Activated B cell treated with CpG ODN at 0.5 μM for 24 hours (primary cell): ENCODE measurements around the gene F13A1. TPM values are rescaled to one million over a fixed set of nuclear protein-coding genes. Genes with fewer than 3 reads are reported as not detected.
A peak's percentile ranks its signal among the peaks of the same experiment; 100 is the strongest.

Experiments used
- ATAC-seq: fragments of 200-7000 bp; cut with Tn5 transposase; one replicate; pipeline ENCODE4 v1.10.0; 2021; ENCODE audit warnings: low read depth, mild to moderate bottlenecking, moderate library complexity
- CTCF ChIA-PET: fragments of 350-600 bp; sonication (Branson Sonifier 250); formaldehyde crosslinking; loops from one replicate; lab custom pipeline; 2021; ENCODE audit warnings: antibody characterized with exemption; lab: Charles Lee
- POLR2A ChIA-PET: fragments of 350-600 bp; sonication (Branson Sonifier 250); formaldehyde crosslinking; loops from one replicate; lab custom pipeline; 2021; ENCODE audit warnings: antibody characterized with exemption; lab: Charles Lee
- DNase-seq: peaks from one replicate; pipeline ENCODE4 v3.0.0; 2022
- H3K27ac Mint-ChIP-seq: one replicate; pipeline ENCODE4 v1.8.0; 2020; ENCODE audit warnings: mixed read lengths
- H3K27me3 Mint-ChIP-seq: one replicate; pipeline ENCODE4 v1.8.0; 2021; ENCODE audit warnings: mixed read lengths
- H3K36me3 Mint-ChIP-seq: one replicate; pipeline ENCODE4 v1.8.0; 2021; ENCODE audit warnings: low read depth, mixed read lengths
- H3K4me1 Mint-ChIP-seq: one replicate; pipeline ENCODE4 v1.8.0; 2021; ENCODE audit warnings: mixed read lengths
- H3K4me3 Mint-ChIP-seq: one replicate; pipeline ENCODE4 v1.8.0; 2020; ENCODE audit warnings: mild to moderate bottlenecking, mixed read lengths
- H3K9me3 Mint-ChIP-seq: one replicate; pipeline ENCODE4 v1.8.0; 2020; ENCODE audit warnings: mixed read lengths
- intact Hi-C: fragments of 100-400 bp; cut with micrococcal nuclease; formaldehyde crosslinking; loops from one replicate; pipeline ENCODE4 v1.15.1; 2024
- total RNA-seq: library from RNA; stranded (reverse); gene quantifications from 2 replicates; pipeline ENCODE4 v1.2.3, GENCODE V29; 2022
- TF ChIP-seq, protein P1 (sequence below): fragments of 200-600 bp; IDR thresholded peaks from one replicate; pipeline ENCODE4 v1.8.0; 2022; ENCODE audit warnings: antibody characterized with exemption, mild to moderate bottlenecking

The F13A1 gene
- total RNA-seq, result 0.69 and 0.75 TPM in 2 replicates

DNA sequence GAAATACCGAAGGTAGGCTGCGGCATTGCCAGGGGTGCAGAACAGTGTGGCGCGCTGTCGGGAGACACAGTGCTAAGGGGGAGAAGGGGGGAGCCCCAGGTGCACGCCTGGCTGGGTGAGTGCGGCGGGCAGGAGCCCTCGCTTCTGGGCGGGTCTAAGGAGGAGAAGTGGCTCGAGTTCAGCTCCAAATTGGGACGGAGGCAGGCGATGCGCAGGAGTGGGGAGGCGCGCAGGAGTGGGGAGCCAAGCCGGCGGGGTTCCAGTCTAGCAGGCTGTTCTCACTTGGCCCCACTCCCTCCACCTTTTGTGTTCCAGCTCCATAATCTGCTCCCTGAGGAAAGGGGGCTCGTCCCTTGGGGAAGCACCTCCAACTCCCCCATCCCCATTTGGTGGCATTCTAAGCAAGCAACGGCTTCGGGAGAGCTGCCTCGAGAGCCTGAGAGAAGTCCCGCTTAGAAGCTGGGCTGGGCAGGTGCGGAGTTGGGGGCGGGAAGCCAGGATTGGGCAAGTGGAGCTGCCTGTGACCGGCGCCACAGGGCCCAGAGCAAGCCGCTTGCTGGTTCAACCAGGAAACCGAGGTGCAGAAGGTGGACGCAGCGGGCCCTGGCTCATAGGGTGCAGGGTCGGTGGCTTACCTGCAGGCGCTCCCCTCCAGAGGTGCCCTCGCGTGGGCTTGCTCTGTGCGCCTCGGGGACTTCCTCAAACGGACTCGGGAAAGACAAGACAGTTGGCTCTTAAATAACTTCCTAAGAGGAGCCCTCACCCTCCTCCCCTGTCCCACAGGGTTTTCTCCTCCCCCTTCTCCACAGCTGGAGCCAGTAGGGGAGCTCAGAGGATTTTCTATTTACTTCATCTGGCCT lies at the start of gene F13A1:
F13A1 (minus strand) TSS at position 711 of the 860 bp plus-strand sequence. CDS start 1,998 bp downstream, outside the sequence.
- TF ChIP-seq, protein P1, sequence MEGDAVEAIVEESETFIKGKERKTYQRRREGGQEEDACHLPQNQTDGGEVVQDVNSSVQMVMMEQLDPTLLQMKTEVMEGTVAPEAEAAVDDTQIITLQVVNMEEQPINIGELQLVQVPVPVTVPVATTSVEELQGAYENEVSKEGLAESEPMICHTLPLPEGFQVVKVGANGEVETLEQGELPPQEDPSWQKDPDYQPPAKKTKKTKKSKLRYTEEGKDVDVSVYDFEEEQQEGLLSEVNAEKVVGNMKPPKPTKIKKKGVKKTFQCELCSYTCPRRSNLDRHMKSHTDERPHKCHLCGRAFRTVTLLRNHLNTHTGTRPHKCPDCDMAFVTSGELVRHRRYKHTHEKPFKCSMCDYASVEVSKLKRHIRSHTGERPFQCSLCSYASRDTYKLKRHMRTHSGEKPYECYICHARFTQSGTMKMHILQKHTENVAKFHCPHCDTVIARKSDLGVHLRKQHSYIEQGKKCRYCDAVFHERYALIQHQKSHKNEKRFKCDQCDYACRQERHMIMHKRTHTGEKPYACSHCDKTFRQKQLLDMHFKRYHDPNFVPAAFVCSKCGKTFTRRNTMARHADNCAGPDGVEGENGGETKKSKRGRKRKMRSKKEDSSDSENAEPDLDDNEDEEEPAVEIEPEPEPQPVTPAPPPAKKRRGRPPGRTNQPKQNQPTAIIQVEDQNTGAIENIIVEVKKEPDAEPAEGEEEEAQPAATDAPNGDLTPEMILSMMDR, result no peak
- intact Hi-C loops, result loop anchor here (2.0 kb wide), 1 partner anchor 71 kb away; no protein-coding TSS in a partner anchor
- peaks cover 22% of the 10 kb centered on the region for H3K4me1 Mint-ChIP-seq
- H3K4me3 Mint-ChIP-seq, result peak within 1 kb of the TSS; percentile 70
- DNase-seq (peak; percentile 32), ATAC-seq (peak; percentile 89)
- H3K27ac Mint-ChIP-seq, result no peak within 1 kb of the TSS
- POLR2A ChIA-PET, result interaction anchor here (0.6 to 2.3 kb wide), 4 partner anchors 9 to 99 kb away, joined by 3 to 9 read pairs (median 8); no protein-coding TSS in a partner anchor
- no peaks in the 10 kb centered on the region for H3K9me3 Mint-ChIP-seq
- CTCF ChIA-PET, result interaction anchor here (0.7 to 1.6 kb wide), 3 partner anchors 73 to 141 kb away, joined by 3 to 4 read pairs (median 3); no protein-coding TSS in a partner anchor
- H3K36me3 Mint-ChIP-seq, result no peaks in the 10 kb centered on the region
- H3K27me3 Mint-ChIP-seq, result peaks cover 47% of the 10 kb centered on the region

DNA sequence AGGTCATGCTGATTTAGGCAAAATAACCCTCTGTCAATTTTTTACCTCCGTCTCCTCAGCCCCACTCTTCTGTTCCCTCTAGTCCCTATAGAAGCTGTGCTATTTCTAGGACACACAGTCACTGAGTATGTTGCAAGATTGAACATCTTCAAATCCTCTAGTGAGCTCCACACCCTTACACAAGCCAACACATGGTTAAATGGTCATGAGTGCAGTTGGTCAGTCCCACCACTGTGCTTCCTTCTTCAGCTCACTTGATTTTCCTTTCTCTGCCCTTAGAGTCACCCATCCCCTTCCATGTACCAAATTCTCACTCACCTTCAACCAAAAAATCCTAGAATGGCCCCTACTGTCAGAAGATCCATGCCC lies 48.2 kb upstream of the F13A1 start:
- Mint-ChIP-seq H3K4me3 (no peak overlapping the region), H3K27ac (no peak overlapping the region), H3K9me3 (peaks cover 5% of the 10 kb centered on the region), H3K4me1 (no peaks in the 10 kb centered on the region), H3K36me3 (peaks cover 5% of the 10 kb centered on the region), H3K27me3 (no peaks in the 10 kb centered on the region)
- ATAC-seq (no peak), DNase-seq (no peak)
- ChIA-PET POLR2A (no interaction called here), CTCF (no interaction called here)
- TF ChIP-seq, protein P1, result no peak
- intact Hi-C loops, result no loop called here

DNA sequence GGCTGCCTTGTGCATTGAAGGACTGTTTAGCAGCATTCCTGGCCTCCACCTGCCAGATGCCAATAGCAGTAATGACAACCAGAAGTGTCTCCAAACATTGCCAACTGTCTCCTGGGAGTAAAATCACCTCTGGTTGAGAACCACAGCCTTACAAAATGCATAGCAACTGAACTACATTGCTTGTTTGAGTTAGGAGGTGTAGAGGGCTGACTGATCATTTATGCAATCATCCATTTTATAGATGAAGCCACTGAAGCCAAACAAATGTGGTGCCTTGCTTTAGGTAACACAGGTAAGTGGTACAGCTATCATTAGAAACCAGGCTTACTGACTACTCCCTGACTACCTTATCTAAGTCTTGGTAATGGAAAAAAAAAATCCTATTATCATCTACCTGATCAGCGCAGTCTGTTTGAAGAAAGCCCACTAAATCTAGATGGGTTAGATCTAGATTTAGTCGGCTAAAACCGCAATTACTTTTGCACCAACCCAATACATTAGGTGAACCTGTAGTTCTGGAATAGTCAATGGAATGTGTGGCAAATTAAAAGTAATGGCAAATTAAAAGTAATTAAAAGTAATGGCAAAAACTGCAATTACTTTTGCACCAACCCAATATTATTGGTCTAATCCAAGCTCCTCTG lies 47.7 kb upstream of the F13A1 start:
- H3K4me3 Mint-ChIP-seq, result no peak overlapping the region
- intact Hi-C loops, result no loop called here
- peaks cover 5% of the 10 kb centered on the region for H3K36me3 Mint-ChIP-seq
- no peak for ATAC-seq
- no peak overlapping the region for H3K27ac Mint-ChIP-seq
- H3K9me3 Mint-ChIP-seq, result peaks cover 3% of the 10 kb centered on the region
- no peak for DNase-seq
- TF ChIP-seq, protein P1, result no peak
- no peaks in the 10 kb centered on the region for H3K27me3 Mint-ChIP-seq
- POLR2A ChIA-PET, result interaction anchor here (1.0 kb wide), 1 partner anchor 36 kb away, joined by 7 read pairs; no protein-coding TSS in a partner anchor
- no peaks in the 10 kb centered on the region for H3K4me1 Mint-ChIP-seq
- CTCF ChIA-PET, result no interaction called here

DNA sequence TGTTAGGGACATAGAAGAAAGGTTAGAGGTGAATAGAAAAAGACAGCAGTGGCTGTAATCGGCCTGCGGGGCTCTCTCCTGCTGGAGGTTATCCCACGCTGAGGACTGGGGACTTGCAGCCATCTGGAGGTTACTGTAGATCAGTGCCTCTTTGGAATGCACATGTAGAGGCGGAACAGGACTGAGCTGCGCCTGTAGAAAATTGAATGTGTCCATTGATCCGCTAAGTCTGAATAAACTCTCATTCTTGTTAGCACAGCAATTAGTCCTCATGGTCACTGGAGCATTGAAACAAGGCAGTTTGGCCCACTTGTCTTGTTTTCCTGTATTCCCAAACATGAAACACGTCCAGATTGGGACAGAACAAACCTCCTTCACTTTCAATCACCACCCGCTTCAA lies 46.3 kb upstream of the F13A1 start:
- ATAC-seq, result no peak
- DNase-seq, result no peak
- Mint-ChIP-seq H3K9me3 (no peaks in the 10 kb centered on the region), H3K27ac (no peak overlapping the region), H3K4me3 (no peak overlapping the region), H3K27me3 (no peaks in the 10 kb centered on the region), H3K4me1 (no peaks in the 10 kb centered on the region), H3K36me3 (peaks cover 5% of the 10 kb centered on the region)
- intact Hi-C loops, result loop anchor here (2.0 kb wide), 1 partner anchor 16 kb away; no protein-coding TSS in a partner anchor
- POLR2A ChIA-PET, result interaction anchor here (1.0 kb wide), 1 partner anchor 35 kb away, joined by 7 read pairs; no protein-coding TSS in a partner anchor
- CTCF ChIA-PET, result no interaction called here
- TF ChIP-seq, protein P1, result no peak

DNA sequence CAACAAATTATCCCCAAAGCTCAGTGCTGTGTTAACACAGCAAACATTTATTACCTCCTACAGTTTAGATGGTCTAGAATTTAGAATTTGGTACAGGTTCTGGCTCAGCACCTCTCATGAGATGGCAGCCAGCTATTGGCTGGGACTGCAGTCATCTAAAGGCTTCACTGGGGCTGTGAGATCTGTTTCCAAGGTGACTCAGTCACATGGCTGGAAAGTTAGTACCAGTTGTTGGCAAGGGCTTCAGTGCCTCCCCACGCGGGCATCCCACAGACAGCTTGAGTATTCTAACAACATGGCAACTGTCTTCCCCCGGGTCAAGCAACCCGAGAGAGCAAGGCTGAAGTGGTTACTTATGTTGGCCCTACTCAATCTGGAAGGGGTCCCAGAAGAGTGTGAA lies 44.8 kb upstream of the F13A1 start:
- H3K36me3 Mint-ChIP-seq, result no peaks in the 10 kb centered on the region
- ATAC-seq, result no peak
- no peaks in the 10 kb centered on the region for H3K27me3 Mint-ChIP-seq
- no peak for DNase-seq
- H3K9me3 Mint-ChIP-seq, result no peaks in the 10 kb centered on the region
- H3K4me1 Mint-ChIP-seq, result no peaks in the 10 kb centered on the region
- TF ChIP-seq, protein P1, result no peak
- H3K4me3 Mint-ChIP-seq, result no peak overlapping the region
- CTCF ChIA-PET, result no interaction called here
- H3K27ac Mint-ChIP-seq, result no peak overlapping the region
- intact Hi-C loops, result no loop called here
- POLR2A ChIA-PET, result no interaction called here
